ENCODE measurements around the gene SCN1B.

DNA sequence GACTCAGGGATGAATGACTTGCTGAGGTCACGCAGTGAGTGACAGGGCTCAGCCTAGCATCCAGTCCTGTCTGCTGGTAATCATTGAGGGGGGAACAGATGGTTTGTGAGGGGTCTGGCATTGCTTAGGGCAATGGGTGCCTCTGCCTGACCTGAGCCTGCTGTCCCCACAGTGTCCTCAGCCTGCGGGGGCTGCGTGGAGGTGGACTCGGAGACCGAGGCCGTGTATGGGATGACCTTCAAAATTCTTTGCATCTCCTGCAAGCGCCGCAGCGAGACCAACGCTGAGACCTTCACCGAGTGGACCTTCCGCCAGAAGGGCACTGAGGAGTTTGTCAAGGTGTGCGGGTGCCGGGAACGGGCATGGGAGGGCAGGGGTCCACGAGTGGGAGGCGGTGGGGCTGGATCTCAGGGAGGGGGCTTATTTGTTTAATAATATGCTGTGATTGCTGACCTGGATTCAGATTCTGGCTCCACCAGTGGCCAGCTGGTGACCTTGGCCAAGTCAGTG, 2.1 kb downstream of the SCN1B start:
- no peak for TF ChIP-seq ETV6 (CRISPR knock-in tag; IDR thresholded peaks at IDR 0.05)
- TF ChIP-seq, protein P1, sequence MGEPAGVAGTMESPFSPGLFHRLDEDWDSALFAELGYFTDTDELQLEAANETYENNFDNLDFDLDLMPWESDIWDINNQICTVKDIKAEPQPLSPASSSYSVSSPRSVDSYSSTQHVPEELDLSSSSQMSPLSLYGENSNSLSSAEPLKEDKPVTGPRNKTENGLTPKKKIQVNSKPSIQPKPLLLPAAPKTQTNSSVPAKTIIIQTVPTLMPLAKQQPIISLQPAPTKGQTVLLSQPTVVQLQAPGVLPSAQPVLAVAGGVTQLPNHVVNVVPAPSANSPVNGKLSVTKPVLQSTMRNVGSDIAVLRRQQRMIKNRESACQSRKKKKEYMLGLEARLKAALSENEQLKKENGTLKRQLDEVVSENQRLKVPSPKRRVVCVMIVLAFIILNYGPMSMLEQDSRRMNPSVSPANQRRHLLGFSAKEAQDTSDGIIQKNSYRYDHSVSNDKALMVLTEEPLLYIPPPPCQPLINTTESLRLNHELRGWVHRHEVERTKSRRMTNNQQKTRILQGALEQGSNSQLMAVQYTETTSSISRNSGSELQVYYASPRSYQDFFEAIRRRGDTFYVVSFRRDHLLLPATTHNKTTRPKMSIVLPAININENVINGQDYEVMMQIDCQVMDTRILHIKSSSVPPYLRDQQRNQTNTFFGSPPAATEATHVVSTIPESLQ (CRISPR knock-in tag; IDR thresholded peaks at IDR 0.05), result no peak
- TF ChIP-seq, protein P2, sequence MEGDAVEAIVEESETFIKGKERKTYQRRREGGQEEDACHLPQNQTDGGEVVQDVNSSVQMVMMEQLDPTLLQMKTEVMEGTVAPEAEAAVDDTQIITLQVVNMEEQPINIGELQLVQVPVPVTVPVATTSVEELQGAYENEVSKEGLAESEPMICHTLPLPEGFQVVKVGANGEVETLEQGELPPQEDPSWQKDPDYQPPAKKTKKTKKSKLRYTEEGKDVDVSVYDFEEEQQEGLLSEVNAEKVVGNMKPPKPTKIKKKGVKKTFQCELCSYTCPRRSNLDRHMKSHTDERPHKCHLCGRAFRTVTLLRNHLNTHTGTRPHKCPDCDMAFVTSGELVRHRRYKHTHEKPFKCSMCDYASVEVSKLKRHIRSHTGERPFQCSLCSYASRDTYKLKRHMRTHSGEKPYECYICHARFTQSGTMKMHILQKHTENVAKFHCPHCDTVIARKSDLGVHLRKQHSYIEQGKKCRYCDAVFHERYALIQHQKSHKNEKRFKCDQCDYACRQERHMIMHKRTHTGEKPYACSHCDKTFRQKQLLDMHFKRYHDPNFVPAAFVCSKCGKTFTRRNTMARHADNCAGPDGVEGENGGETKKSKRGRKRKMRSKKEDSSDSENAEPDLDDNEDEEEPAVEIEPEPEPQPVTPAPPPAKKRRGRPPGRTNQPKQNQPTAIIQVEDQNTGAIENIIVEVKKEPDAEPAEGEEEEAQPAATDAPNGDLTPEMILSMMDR (IDR thresholded peaks at IDR 0.05), result no peak
- TF ChIP-seq ELF4 (CRISPR knock-in tag; IDR thresholded peaks at IDR 0.05; ENCODE audit: low read depth), result no peak
- TF ChIP-seq, protein P3, sequence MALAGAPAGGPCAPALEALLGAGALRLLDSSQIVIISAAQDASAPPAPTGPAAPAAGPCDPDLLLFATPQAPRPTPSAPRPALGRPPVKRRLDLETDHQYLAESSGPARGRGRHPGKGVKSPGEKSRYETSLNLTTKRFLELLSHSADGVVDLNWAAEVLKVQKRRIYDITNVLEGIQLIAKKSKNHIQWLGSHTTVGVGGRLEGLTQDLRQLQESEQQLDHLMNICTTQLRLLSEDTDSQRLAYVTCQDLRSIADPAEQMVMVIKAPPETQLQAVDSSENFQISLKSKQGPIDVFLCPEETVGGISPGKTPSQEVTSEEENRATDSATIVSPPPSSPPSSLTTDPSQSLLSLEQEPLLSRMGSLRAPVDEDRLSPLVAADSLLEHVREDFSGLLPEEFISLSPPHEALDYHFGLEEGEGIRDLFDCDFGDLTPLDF (CRISPR knock-in tag; IDR thresholded peaks at IDR 0.05), result no peak
- no peak for TF ChIP-seq ESRRA (CRISPR knock-in tag; IDR thresholded peaks at IDR 0.05; ENCODE audit: borderline replicate concordance)
- no peak for TF ChIP-seq GRHL2 (CRISPR knock-in tag; IDR thresholded peaks at IDR 0.05; ENCODE audit: insufficient replicate concordance, severe bottlenecking)
- no peak for TF ChIP-seq ZNF138 (CRISPR knock-in tag; conservative IDR thresholded peaks at IDR 0.05)
- TF ChIP-seq FOXP1 (CRISPR knock-in tag; IDR thresholded peaks at IDR 0.05; ENCODE audit: borderline replicate concordance), result no peak
- TF ChIP-seq, protein P4, sequence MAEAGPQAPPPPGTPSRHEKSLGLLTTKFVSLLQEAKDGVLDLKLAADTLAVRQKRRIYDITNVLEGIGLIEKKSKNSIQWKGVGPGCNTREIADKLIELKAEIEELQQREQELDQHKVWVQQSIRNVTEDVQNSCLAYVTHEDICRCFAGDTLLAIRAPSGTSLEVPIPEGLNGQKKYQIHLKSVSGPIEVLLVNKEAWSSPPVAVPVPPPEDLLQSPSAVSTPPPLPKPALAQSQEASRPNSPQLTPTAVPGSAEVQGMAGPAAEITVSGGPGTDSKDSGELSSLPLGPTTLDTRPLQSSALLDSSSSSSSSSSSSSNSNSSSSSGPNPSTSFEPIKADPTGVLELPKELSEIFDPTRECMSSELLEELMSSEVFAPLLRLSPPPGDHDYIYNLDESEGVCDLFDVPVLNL (CRISPR knock-in tag; IDR thresholded peaks at IDR 0.05; ENCODE audit: borderline replicate concordance, low read depth), result no peak
- TF ChIP-seq, protein P5, sequence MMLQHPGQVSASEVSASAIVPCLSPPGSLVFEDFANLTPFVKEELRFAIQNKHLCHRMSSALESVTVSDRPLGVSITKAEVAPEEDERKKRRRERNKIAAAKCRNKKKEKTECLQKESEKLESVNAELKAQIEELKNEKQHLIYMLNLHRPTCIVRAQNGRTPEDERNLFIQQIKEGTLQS (CRISPR knock-in tag; conservative IDR thresholded peaks at IDR 0.05), result no peak
- no peak for TF ChIP-seq MYBL2 (CRISPR knock-in tag; IDR thresholded peaks at IDR 0.05)
- TF ChIP-seq TEAD1 (CRISPR knock-in tag; IDR thresholded peaks at IDR 0.05), result no peak
